ENCODE results near the gene TMEM204. TPM values are rescaled to one million over a fixed set of nuclear protein-coding genes. Genes with fewer than 3 reads are reported as not detected.

TMEM204 gene
- total RNA-seq, 3 donors from 2014 or later (not counting 1 experiment from before 2014, with no cell fraction given): 3.3 to 14.1 (median 7.8) TPM

- no peak for ATAC-seq
- Histone ChIP-seq H3K36me3 (ENCODE audit: control insufficient read depth, insufficient read depth, low read length) (peaks cover 2% of the 10 kb centered on the region), H3K27ac (ENCODE audit: low read length) (no peak overlapping the region), H3K4me1 (ENCODE audit: control insufficient read depth, insufficient read depth, low read length) (peaks cover 23% of the 10 kb centered on the region), H3K27me3 (ENCODE audit: control insufficient read depth, insufficient read depth, low read length) (no peaks in the 10 kb centered on the region), H3K4me3 (ENCODE audit: low read length) (no peak overlapping the region), H3K9me3 (ENCODE audit: control insufficient read depth, insufficient read depth, low read length) (no peaks in the 10 kb centered on the region)
- Mint-ChIP-seq H3K4me3 (peak overlapping the region; percentile 13), H3K27me3 (ENCODE audit: low read depth in 2 of 2) (no peaks in the 10 kb centered on the region), H3K36me3 (no peaks in the 10 kb centered on the region), H3K27ac (no peak overlapping the region), H3K9me3 (no peaks in the 10 kb centered on the region), H3K4me1 (peaks cover 7 to 13% of the 10 kb centered on the region in 2 donors)
- DNase-seq: no peak
- TF ChIP-seq, protein P1, sequence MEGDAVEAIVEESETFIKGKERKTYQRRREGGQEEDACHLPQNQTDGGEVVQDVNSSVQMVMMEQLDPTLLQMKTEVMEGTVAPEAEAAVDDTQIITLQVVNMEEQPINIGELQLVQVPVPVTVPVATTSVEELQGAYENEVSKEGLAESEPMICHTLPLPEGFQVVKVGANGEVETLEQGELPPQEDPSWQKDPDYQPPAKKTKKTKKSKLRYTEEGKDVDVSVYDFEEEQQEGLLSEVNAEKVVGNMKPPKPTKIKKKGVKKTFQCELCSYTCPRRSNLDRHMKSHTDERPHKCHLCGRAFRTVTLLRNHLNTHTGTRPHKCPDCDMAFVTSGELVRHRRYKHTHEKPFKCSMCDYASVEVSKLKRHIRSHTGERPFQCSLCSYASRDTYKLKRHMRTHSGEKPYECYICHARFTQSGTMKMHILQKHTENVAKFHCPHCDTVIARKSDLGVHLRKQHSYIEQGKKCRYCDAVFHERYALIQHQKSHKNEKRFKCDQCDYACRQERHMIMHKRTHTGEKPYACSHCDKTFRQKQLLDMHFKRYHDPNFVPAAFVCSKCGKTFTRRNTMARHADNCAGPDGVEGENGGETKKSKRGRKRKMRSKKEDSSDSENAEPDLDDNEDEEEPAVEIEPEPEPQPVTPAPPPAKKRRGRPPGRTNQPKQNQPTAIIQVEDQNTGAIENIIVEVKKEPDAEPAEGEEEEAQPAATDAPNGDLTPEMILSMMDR (IDR thresholded peaks at IDR 0.05): no peak
- intact Hi-C loops (cut with micrococcal nuclease): no loop called here
- 54% methylated on average over 26 of the region's 26 CpGs for WGBS (ENCODE audit: insufficient coverage)
These were observed 11.9 kb downstream of the TMEM204 start for GRCh38 chr16:1545044-1546040.

GRCh38 chr16:1546430-1546829 is 13.0 kb downstream of the TMEM204 start:
- DNase-seq (no peak), ATAC-seq (no peak)
- Mint-ChIP-seq H3K9me3 (no peaks in the 10 kb centered on the region), H3K27me3 (ENCODE audit: low read depth in 2 of 2) (no peaks in the 10 kb centered on the region), H3K4me3 (no peak overlapping the region), H3K36me3 (no peaks in the 10 kb centered on the region), H3K27ac (no peak overlapping the region), H3K4me1 (peaks cover 7 to 10% of the 10 kb centered on the region in 2 donors)
- Histone ChIP-seq H3K27me3 (ENCODE audit: control insufficient read depth, insufficient read depth, low read length) (no peaks in the 10 kb centered on the region), H3K27ac (ENCODE audit: low read length) (no peak overlapping the region), H3K36me3 (ENCODE audit: control insufficient read depth, insufficient read depth, low read length) (peaks cover 2% of the 10 kb centered on the region), H3K4me3 (ENCODE audit: low read length) (no peak overlapping the region), H3K9me3 (ENCODE audit: control insufficient read depth, insufficient read depth, low read length) (no peaks in the 10 kb centered on the region), H3K4me1 (ENCODE audit: control insufficient read depth, insufficient read depth, low read length) (peaks cover 23% of the 10 kb centered on the region)
- intact Hi-C loops (cut with micrococcal nuclease): no loop called here
- WGBS (ENCODE audit: insufficient coverage): 96% methylated on average over 16 of the region's 16 CpGs
- TF ChIP-seq, protein P1 (IDR thresholded peaks at IDR 0.05): no peak

DNA sequence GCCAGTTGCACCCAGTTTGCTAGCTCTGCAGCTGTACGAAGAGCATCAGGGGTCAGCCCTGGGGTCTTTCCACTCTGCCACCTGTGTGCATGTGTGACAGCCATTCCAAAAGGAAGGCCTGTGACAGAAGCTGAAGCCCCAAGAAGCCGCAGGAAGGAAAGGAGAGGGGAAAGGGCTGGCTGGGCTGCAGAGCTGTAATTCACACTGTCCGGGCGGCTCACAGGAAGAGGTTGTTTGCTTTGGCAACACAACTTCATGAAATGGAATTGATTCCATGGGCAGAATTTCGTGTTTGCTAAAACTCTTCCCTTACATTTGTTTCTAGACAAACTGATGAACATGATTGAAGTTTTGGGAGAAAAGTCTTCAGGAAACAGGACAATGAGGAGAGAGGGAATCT is 14.8 kb downstream of the TMEM204 start:
- intact Hi-C loops (cut with micrococcal nuclease): no loop called here
- no peaks in the 10 kb centered on the region for H3K36me3 Mint-ChIP-seq
- TF ChIP-seq, protein P1 (IDR thresholded peaks at IDR 0.05): no peak
- H3K27me3 Mint-ChIP-seq (ENCODE audit: low read depth in 2 of 2): no peaks in the 10 kb centered on the region
- 82% methylated on average over 4 of the region's 5 CpGs for WGBS (ENCODE audit: insufficient coverage)
- Histone ChIP-seq H3K4me1 (ENCODE audit: control insufficient read depth, insufficient read depth, low read length) (peaks cover 12% of the 10 kb centered on the region), H3K27ac (ENCODE audit: low read length) (no peak overlapping the region), H3K36me3 (ENCODE audit: control insufficient read depth, insufficient read depth, low read length) (peaks cover 7% of the 10 kb centered on the region), H3K4me3 (ENCODE audit: low read length) (no peak overlapping the region), H3K27me3 (ENCODE audit: control insufficient read depth, insufficient read depth, low read length) (no peaks in the 10 kb centered on the region), H3K9me3 (ENCODE audit: control insufficient read depth, insufficient read depth, low read length) (no peaks in the 10 kb centered on the region)
- DNase-seq (no peak), ATAC-seq (no peak)
- H3K4me3 Mint-ChIP-seq: no peak overlapping the region
- H3K9me3 Mint-ChIP-seq: no peaks in the 10 kb centered on the region
- no peak overlapping the region for H3K27ac Mint-ChIP-seq
- peaks cover 7 to 14% of the 10 kb centered on the region in 2 donors for H3K4me1 Mint-ChIP-seq

Measured in natural killer cell (primary cell).